ENCODE measurements around the gene DHX40.

DNA sequence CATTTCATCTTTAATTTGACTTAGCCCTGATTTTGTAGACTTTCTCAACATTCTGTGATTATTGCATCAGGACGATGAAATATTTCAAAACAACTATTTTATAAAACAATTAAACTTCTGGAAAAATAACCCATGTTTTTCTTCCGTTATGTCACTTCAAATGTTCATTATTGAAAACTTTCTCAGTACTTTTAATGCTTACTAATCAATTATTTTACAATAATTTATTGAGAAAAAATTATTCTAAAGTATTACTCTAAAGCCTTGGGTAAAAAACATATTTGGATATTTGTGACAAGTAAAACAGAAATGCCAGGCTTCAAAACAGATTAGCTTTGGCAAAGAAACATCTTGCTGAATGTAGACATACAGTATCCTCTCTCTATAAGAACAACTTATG lies 46.3 kb upstream of the DHX40 start:
- no peak for TF ChIP-seq EP300 (IDR thresholded peaks at IDR 0.05)
- TF ChIP-seq, protein P1, sequence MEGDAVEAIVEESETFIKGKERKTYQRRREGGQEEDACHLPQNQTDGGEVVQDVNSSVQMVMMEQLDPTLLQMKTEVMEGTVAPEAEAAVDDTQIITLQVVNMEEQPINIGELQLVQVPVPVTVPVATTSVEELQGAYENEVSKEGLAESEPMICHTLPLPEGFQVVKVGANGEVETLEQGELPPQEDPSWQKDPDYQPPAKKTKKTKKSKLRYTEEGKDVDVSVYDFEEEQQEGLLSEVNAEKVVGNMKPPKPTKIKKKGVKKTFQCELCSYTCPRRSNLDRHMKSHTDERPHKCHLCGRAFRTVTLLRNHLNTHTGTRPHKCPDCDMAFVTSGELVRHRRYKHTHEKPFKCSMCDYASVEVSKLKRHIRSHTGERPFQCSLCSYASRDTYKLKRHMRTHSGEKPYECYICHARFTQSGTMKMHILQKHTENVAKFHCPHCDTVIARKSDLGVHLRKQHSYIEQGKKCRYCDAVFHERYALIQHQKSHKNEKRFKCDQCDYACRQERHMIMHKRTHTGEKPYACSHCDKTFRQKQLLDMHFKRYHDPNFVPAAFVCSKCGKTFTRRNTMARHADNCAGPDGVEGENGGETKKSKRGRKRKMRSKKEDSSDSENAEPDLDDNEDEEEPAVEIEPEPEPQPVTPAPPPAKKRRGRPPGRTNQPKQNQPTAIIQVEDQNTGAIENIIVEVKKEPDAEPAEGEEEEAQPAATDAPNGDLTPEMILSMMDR (IDR thresholded peaks at IDR 0.05) = no peak
